ENCODE results near the gene EMC9. TPM values are rescaled to one million over a fixed set of nuclear protein-coding genes. Genes with fewer than 3 reads are reported as not detected.

Gene EMC9
- total and polyA plus RNA-seq, 2 experiments from 2014 or later: 13.8 to 34.1 TPM

- no peaks in the 10 kb centered on the region for H3K9me2 ChIP-seq (replicated peaks; ENCODE audit: insufficient read depth)
- no peaks in the 10 kb centered on the region for H3K36me3 ChIP-seq (replicated peaks; ENCODE audit: insufficient read depth, low read depth)
- H3K27me3 ChIP-seq: no peaks in the 10 kb centered on the region
- no peak for DNase-seq (ENCODE audit: low spot score)
- no peaks in the 10 kb centered on the region for H4K20me1 ChIP-seq (ENCODE audit: insufficient read depth, poor library complexity, severe bottlenecking)
- H3K4me3 ChIP-seq: no peak overlapping the region
- no peaks in the 10 kb centered on the region for H3K9me3 ChIP-seq (ENCODE audit: low read depth)
- 99% methylated on average over 7 of the region's 7 CpGs for WGBS (ENCODE audit: low lambda C conversion rate, missing lambda C conversion rate)
- H3K79me2 ChIP-seq: peaks cover 4% of the 10 kb centered on the region
- H3K27ac ChIP-seq: no peak overlapping the region
- H3K4me2 ChIP-seq: no peak overlapping the region
- TF ChIP-seq, protein P1, sequence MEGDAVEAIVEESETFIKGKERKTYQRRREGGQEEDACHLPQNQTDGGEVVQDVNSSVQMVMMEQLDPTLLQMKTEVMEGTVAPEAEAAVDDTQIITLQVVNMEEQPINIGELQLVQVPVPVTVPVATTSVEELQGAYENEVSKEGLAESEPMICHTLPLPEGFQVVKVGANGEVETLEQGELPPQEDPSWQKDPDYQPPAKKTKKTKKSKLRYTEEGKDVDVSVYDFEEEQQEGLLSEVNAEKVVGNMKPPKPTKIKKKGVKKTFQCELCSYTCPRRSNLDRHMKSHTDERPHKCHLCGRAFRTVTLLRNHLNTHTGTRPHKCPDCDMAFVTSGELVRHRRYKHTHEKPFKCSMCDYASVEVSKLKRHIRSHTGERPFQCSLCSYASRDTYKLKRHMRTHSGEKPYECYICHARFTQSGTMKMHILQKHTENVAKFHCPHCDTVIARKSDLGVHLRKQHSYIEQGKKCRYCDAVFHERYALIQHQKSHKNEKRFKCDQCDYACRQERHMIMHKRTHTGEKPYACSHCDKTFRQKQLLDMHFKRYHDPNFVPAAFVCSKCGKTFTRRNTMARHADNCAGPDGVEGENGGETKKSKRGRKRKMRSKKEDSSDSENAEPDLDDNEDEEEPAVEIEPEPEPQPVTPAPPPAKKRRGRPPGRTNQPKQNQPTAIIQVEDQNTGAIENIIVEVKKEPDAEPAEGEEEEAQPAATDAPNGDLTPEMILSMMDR (IDR thresholded peaks at IDR 0.05; ENCODE audit: poor library complexity): no peak
- TF ChIP-seq EZH2 (IDR thresholded peaks at IDR 0.05; ENCODE audit: borderline replicate concordance): no peak
- TF ChIP-seq EZH2phosphoT487 (IDR thresholded peaks at IDR 0.05; ENCODE audit: low read depth, severe bottlenecking, unreplicated experiment): no peak
- H2AFZ ChIP-seq: no peak overlapping the region
- H3K4me1 ChIP-seq (ENCODE audit: insufficient read depth): no peaks in the 10 kb centered on the region
Measured at GRCh38 chr14:24102357-24103048, 38.9 kb downstream of the EMC9 start.

- H3K27me3 ChIP-seq: no peaks in the 10 kb centered on the region
- no peaks in the 10 kb centered on the region for H3K36me3 ChIP-seq (replicated peaks; ENCODE audit: insufficient read depth, low read depth)
- no peak overlapping the region for H3K4me2 ChIP-seq
- no peaks in the 10 kb centered on the region for H3K4me1 ChIP-seq (ENCODE audit: insufficient read depth)
- TF ChIP-seq EZH2 (IDR thresholded peaks at IDR 0.05; ENCODE audit: borderline replicate concordance): no peak
- TF ChIP-seq, protein P1 (IDR thresholded peaks at IDR 0.05; ENCODE audit: poor library complexity): no peak
- TF ChIP-seq EZH2phosphoT487 (IDR thresholded peaks at IDR 0.05; ENCODE audit: low read depth, severe bottlenecking, unreplicated experiment): no peak
- no peaks in the 10 kb centered on the region for H4K20me1 ChIP-seq (ENCODE audit: insufficient read depth, poor library complexity, severe bottlenecking)
- H2AFZ ChIP-seq: no peak overlapping the region
- no peak overlapping the region for H3K4me3 ChIP-seq
- no peak for DNase-seq (ENCODE audit: low spot score)
- H3K9me3 ChIP-seq (ENCODE audit: low read depth): no peaks in the 10 kb centered on the region
- H3K79me2 ChIP-seq: peaks cover 16% of the 10 kb centered on the region
- H3K9me2 ChIP-seq (replicated peaks; ENCODE audit: insufficient read depth): no peaks in the 10 kb centered on the region
- H3K27ac ChIP-seq: no peak overlapping the region
- 98% methylated on average over 3 of the region's 3 CpGs for WGBS (ENCODE audit: low lambda C conversion rate, missing lambda C conversion rate)
Measured at GRCh38 chr14:24100982-24101494, 40.4 kb downstream of the EMC9 start.

GRCh38 chr14:24100197-24100981, 41.0 kb downstream of the EMC9 start:
- DNase-seq (ENCODE audit: low spot score): no peak
- H3K36me3 ChIP-seq (replicated peaks; ENCODE audit: insufficient read depth, low read depth): no peaks in the 10 kb centered on the region
- WGBS (ENCODE audit: low lambda C conversion rate, missing lambda C conversion rate): 90% methylated on average over 4 of the region's 4 CpGs

More at GRCh38 chr14:24100197-24100981, 41.0 kb downstream of the EMC9 start:
- Histone ChIP-seq H3K4me3 (no peak overlapping the region), H3K4me2 (no peak overlapping the region), H2AFZ (no peak overlapping the region), H3K79me2 (peaks cover 20% of the 10 kb centered on the region), H3K27ac (no peak overlapping the region), H4K20me1 (ENCODE audit: insufficient read depth, poor library complexity, severe bottlenecking) (no peaks in the 10 kb centered on the region), H3K9me2 (replicated peaks; ENCODE audit: insufficient read depth) (no peaks in the 10 kb centered on the region), H3K4me1 (ENCODE audit: insufficient read depth) (no peaks in the 10 kb centered on the region), H3K9me3 (ENCODE audit: low read depth) (no peaks in the 10 kb centered on the region), H3K27me3 (no peaks in the 10 kb centered on the region)
- TF ChIP-seq EZH2 (IDR thresholded peaks at IDR 0.05; ENCODE audit: borderline replicate concordance) (no peak), EZH2phosphoT487 (IDR thresholded peaks at IDR 0.05; ENCODE audit: low read depth, severe bottlenecking, unreplicated experiment) (no peak)
- TF ChIP-seq, protein P1 (IDR thresholded peaks at IDR 0.05; ENCODE audit: poor library complexity): no peak
